Measurements from ENCODE around the gene CYFIP2.
"Not testable (repeated sequence)": the region's sequence is repeated elsewhere in the genome, so short reads cannot be mapped to it uniquely, and the experiment has no call there.

The CYFIP2 gene

GRCh38 chr5:157390551-157391297, 124.8 kb downstream of the CYFIP2 start:
- DNase-seq (ENCODE audit: low read depth) = peak; percentile 97

- no peak for DNase-seq (ENCODE audit: low read depth)
Measured at GRCh38 chr5:157398305-157398704, 132.4 kb downstream of the CYFIP2 start.

GRCh38 chr5:157400741-157401495, 135.0 kb downstream of the CYFIP2 start:
- peak; percentile 52 for DNase-seq (ENCODE audit: low read depth)

GRCh38 chr5:157415838-157416237, 149.9 kb downstream of the CYFIP2 start:
- DNase-seq (ENCODE audit: low read depth) = no peak

- DNase-seq (ENCODE audit: low read depth) = not testable (repeated sequence)
Measured at GRCh38 chr5:157419521-157419920, 153.6 kb downstream of the CYFIP2 start.

GRCh38 chr5:157429920-157430319, 164.0 kb downstream of the CYFIP2 start:
- not testable (repeated sequence) for DNase-seq (ENCODE audit: low read depth)

GRCh38 chr5:157431544-157432200, 165.7 kb downstream of the CYFIP2 start:
- peak; percentile 82 for DNase-seq (ENCODE audit: low read depth)

GRCh38 chr5:157434096-157434495, 168.2 kb downstream of the CYFIP2 start:
- DNase-seq (ENCODE audit: low read depth) = no peak

- peak; percentile 49 for DNase-seq (ENCODE audit: low read depth)
Measured at GRCh38 chr5:157443041-157443549, 177.2 kb downstream of the CYFIP2 start.

GRCh38 chr5:157444224-157444623, 178.3 kb downstream of the CYFIP2 start:
- DNase-seq (ENCODE audit: low read depth) = no peak
